ENCODE data around the gene LDLRAD3.

The LDLRAD3 gene

GRCh38 chr11:36108881-36109589, 165.2 kb downstream of the LDLRAD3 start:
- no peak for DNase-seq

GRCh38 chr11:36109590-36109849, 165.7 kb downstream of the LDLRAD3 start:
- DNase-seq, result no peak

- DNase-seq, result no peak
These were observed 166.2 kb downstream of the LDLRAD3 start for GRCh38 chr11:36109850-36110606.

- no peak for DNase-seq
These were observed 167.0 kb downstream of the LDLRAD3 start for GRCh38 chr11:36110668-36111410.

- DNase-seq, result no peak
These were observed 170.2 kb downstream of the LDLRAD3 start for GRCh38 chr11:36114095-36114494.

GRCh38 chr11:36115378-36115801, 171.5 kb downstream of the LDLRAD3 start:
- no peak for DNase-seq

- no peak for DNase-seq
These were observed 172.3 kb downstream of the LDLRAD3 start for GRCh38 chr11:36116161-36116560.

GRCh38 chr11:36118084-36118483, 174.2 kb downstream of the LDLRAD3 start:
- no peak for DNase-seq

- no peak for DNase-seq
These were observed 175.4 kb downstream of the LDLRAD3 start for GRCh38 chr11:36119300-36119699.

GRCh38 chr11:36121054-36121453, 177.2 kb downstream of the LDLRAD3 start:
- no peak for DNase-seq

GRCh38 chr11:36122671-36123070, 178.8 kb downstream of the LDLRAD3 start:
- no peak for DNase-seq

GRCh38 chr11:36123336-36124101, 179.7 kb downstream of the LDLRAD3 start:
- DNase-seq, result no peak

- no peak for DNase-seq
These were observed 182.8 kb downstream of the LDLRAD3 start for GRCh38 chr11:36126678-36127077.

- no peak for DNase-seq
These were observed 183.7 kb downstream of the LDLRAD3 start for GRCh38 chr11:36127550-36127949.

- DNase-seq, result no peak
These were observed 186.1 kb downstream of the LDLRAD3 start for GRCh38 chr11:36129955-36130354.

- DNase-seq, result no peak
These were observed 186.5 kb downstream of the LDLRAD3 start for GRCh38 chr11:36130401-36130800.

GRCh38 chr11:36131721-36132397, 188.0 kb downstream of the LDLRAD3 start:
- no peak for DNase-seq

GRCh38 chr11:36132940-36133339, 189.1 kb downstream of the LDLRAD3 start:
- DNase-seq, result no peak

GRCh38 chr11:36135076-36135475, 191.2 kb downstream of the LDLRAD3 start:
- DNase-seq, result no peak

- no peak for DNase-seq
These were observed 195.9 kb downstream of the LDLRAD3 start for GRCh38 chr11:36139767-36140166.

- no peak for DNase-seq
These were observed 197.5 kb downstream of the LDLRAD3 start for GRCh38 chr11:36141196-36141953.

GRCh38 chr11:36141956-36142355, 198.1 kb downstream of the LDLRAD3 start:
- no peak for DNase-seq
